ENCODE results near the gene RTL1.

DNA sequence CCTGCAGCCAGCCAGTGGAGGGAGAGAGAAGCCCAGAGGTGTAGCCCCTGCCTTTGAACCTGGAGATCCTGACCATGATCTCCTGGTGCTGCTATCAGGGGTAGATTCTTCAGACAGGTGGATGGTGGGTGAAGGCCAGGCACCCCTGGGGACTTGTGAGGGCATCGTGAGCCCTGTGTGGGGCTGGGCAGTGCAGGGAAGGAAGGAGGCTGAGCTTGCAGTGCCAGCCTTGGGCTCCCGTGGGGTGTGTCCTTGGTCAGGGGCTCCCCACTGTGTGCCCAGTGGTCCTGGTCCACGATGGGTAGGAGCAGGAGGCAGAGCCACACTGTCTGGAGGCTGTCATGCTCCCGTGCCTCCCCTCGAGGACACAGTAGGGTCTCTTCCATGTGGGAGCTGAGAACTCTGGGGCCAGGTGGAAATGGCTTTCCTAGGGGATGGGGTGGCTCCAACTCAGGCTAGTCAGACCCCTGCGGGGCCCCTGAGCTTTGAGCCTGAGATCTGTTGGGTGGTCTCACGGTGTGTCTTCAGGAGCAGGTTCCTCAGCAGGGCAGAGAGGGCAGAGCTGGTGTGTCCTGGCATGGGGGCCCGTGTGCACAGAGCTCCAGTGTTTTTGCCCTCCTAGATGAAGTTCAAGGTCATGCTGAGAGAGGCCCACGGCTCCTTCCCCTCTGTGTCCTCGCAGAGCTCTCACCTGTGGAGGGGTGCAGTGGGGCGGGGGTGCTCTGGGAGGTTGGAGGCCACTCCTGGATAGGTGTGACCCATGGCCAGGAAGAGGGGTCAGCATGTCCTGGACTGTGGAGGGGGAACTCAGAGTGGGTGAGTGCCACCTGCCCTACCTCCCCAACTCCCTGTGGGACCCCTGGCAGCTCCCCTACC lies 25.0 kb downstream of the RTL1 start:
- no peak for TF ChIP-seq EZH2phosphoT487 (conservative IDR thresholded peaks at IDR 0.05; ENCODE audit: low read length)
- TF ChIP-seq, protein P1, sequence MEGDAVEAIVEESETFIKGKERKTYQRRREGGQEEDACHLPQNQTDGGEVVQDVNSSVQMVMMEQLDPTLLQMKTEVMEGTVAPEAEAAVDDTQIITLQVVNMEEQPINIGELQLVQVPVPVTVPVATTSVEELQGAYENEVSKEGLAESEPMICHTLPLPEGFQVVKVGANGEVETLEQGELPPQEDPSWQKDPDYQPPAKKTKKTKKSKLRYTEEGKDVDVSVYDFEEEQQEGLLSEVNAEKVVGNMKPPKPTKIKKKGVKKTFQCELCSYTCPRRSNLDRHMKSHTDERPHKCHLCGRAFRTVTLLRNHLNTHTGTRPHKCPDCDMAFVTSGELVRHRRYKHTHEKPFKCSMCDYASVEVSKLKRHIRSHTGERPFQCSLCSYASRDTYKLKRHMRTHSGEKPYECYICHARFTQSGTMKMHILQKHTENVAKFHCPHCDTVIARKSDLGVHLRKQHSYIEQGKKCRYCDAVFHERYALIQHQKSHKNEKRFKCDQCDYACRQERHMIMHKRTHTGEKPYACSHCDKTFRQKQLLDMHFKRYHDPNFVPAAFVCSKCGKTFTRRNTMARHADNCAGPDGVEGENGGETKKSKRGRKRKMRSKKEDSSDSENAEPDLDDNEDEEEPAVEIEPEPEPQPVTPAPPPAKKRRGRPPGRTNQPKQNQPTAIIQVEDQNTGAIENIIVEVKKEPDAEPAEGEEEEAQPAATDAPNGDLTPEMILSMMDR (IDR thresholded peaks at IDR 0.05; ENCODE audit: insufficient read depth, low read length, poor library complexity, severe bottlenecking), result no peak
